Astrocyte of the cerebellum (primary cell): ENCODE results near the gene KRT82.

Experiments
- DNase-seq: peaks from one replicate; pipeline ENCODE4 v3.0.0-alpha.2; 2011; ENCODE audit warnings: low read depth
- H3K4me3 ChIP-seq: 2 replicates; pipeline ENCODE4 v1.5.1; 2011; ENCODE audit warnings: mild to moderate bottlenecking, low read depth, low read length, moderate library complexity
- CTCF ChIP-seq: IDR thresholded peaks from 2 replicates; pipeline ENCODE4 v1.5.1; 2012; ENCODE audit warnings: low read length, low read depth, moderate library complexity, mild to moderate bottlenecking; ENCODE audit errors: missing control alignments
- in situ Hi-C: cut with HindIII; loops from 2 replicates; pipeline ENCODE4 v1.10.0; 2017; ENCODE audit warnings: low sequenced_read_pairs

The KRT82 gene

DNA sequence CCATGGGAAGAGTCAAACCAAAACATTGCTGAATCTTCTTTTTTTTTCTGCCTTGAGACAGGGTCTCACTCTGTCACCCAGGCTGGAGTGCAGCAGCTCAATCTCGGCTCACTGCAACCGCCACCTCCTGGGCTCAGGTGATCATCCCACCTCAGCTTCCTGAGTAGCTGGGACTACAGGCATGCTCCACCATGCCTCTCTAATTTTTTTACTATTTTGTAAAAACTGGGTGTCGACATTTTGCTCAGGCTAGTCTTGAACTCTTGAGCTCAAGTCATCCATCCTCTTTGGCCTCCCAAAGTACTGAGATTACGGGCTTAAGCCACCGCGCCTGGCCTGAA lies 29.5 kb upstream of the KRT82 start:
- no peak overlapping the region for H3K4me3 ChIP-seq
- no peak for DNase-seq
- TF ChIP-seq CTCF = no peak
- in situ Hi-C loops = no loop called here

DNA sequence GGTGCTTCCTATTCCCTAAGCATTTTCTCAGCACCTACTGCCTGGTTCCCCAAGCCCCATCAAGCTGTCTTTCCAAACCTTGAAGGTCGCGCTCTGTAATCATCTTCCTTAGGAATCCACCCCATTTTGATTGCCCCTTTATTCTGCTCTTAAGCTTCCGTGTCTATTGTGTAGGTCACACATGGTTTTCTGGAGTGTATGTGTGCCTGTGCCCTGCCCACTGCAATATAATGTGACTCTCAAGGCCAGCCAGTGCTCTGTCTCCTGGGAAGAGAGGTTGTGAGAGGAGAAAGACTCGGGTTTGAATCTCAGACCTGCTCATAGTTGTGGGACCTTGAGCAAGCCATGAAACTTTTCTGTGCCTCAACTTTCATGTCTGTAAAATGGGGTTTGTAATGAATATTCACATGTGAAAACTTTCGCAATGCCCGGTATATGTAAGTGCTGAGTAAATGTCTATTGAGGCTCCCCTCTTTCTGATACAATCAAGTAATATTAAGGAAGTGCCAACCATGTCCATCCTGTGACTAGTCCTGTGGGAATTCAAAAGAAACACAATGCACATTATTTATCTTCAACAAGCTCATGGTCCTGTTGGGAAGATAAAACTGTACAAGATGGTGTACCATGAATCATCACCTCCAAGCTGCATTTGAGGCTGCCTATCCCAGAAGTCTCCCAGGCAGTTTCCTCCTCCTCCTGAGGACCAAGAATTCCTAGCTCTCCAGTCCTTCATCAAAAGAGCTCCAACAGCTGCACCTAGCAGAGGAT lies 28.8 kb upstream of the KRT82 start:
- in situ Hi-C loops = no loop called here
- DNase-seq = no peak
- no peak overlapping the region for H3K4me3 ChIP-seq
- TF ChIP-seq CTCF = no peak

DNA sequence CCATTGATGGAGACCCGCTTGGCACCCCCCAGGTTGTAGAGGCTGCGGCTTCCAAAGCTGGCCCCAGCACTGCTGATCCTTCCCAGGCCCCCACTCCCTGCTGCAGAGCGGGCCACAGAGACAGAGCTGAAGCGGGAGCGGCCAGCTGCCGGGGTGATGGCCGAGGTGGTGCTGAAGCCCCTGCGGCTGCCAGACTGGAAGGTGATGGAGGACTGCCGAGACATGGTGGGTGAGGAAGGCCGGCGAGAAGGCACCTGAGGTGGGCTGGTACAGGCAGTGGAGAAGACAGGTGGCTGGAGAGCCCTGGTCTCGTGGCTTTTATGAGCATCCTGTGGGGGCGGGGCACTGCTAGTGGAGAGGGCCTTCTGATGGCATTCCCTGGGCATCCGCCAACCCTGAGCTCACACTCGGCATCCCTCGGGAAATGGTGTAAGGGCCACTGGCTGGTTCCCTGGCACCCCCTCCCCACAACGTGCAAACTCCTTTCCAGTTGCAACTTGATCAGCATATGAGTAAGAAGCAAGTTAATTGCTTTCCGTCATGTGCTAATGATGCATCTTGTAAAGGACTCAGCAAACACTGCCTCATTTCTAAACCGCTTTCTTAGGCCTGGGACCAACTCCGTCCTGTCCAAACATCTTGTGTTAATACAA lies 28.1 kb upstream of the KRT82 start, which contains the start of gene KRT75:
Gene KRT75, minus strand, starts transcription at position 291 of the 653 bp plus-strand sequence. Its CDS starts 67 bp downstream, at position 224.
- in situ Hi-C loops = no loop called here
- no peak for DNase-seq

DNA sequence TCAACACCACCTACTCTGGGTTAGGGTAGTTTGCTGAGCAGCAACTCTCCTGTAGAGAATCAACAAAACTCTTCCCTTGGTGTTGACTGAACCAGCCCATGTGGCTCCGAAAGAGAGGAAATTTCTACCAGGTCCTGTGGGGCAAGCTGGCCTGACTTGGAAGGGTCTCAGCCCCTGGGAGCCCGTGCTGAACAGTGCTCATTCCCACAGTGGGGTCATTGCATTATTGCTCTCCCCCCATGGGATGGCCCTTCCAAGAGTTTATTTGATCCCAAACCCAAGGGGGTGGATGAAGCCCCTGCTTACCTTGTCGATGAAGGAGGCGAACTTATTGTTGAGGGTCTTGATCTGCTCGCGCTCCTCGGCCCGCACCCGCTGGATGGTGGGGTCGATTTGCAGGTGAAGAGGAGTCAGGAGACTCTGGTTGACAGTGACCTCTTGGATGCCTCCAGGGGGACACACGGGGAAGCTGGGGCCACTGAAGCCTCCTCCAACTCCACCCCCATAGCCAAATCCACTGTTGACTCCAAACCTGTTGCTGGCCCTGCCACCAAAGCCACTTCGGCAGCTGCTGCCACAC lies 27.5 kb upstream of the KRT82 start:
- no peak for TF ChIP-seq CTCF
- H3K4me3 ChIP-seq = no peak overlapping the region
- in situ Hi-C loops = no loop called here
- no peak for DNase-seq

More for the DNA sequence above, 28.1 kb upstream of the KRT82 start, which contains the start of gene KRT75:
- no peak for TF ChIP-seq CTCF
- no peak within 1 kb of the TSS for H3K4me3 ChIP-seq

DNA sequence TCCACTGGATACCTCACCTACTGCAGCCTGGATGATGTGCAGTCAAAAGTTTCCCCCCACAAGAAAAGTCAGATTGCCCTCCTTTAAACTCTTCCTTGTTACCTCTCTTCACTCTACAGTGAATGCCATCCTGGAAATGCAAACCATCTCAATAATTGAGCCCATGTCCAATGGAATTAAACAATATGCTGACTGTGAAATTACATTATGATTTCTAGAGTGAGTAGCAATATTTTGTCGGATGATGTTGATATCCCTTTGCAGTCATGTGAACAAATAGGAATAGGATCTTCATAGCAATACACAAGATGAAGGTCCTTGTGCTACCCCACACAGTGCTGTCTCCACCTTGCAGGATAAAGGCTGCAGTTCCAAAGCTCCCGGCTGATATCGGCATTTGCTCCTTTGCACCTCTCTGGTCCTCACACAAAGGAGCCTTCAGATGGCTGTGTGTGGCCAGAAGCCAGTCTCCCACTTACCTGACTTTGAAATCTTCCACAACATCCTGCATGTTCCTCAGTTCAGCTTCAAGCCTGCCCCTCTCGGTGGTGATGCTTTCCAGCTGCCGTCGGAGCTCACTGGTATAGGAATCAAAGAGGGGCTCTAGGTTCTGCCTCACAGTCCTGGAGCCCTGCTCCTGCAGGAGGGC lies 26.5 kb upstream of the KRT82 start:
- no peak for DNase-seq
- no peak overlapping the region for H3K4me3 ChIP-seq
- in situ Hi-C loops = no loop called here
- no peak for TF ChIP-seq CTCF

DNA sequence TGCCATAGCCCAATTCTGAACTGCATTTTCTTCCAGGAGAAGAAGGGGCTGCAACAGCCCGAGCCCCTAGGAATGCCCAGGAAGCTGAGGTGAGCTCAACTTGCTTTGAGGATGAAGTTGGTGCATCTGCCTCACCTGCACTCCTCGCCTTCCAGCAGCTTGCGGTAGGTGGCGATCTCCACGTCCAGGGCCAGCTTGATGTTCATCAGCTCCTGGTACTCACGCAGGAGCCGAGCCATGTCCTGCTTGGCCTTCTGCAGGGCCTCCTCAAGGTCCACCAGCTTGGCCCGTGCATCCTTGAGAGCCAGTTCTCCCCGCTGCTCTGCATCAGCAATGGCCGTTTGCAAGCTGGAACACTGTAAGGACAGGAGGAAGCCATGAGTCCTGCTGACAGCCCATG lies 22.0 kb upstream of the KRT82 start:
- no peak for TF ChIP-seq CTCF
- DNase-seq = no peak
- H3K4me3 ChIP-seq = no peak overlapping the region
- in situ Hi-C loops = no loop called here
